Endothelial cell of umbilical vein (primary cell): Measurements from ENCODE around the gene PTPRD.

Source experiments
- EZH2 ChIP-seq: IDR thresholded peaks from 2 replicates; pipeline ENCODE4 v1.6.1; 2012; ENCODE audit warnings: borderline replicate concordance, low read depth, mild to moderate bottlenecking, moderate library complexity, low read length, inconsistent platforms; ENCODE audit not compliant: severe bottlenecking
- FOS ChIP-seq: IDR thresholded peaks from 2 replicates; pipeline ENCODE4 v1.6.1; 2011; ENCODE audit warnings: mild to moderate bottlenecking, low read length, moderate library complexity, borderline replicate concordance; ENCODE audit not compliant: insufficient read depth
- GATA2 ChIP-seq: IDR thresholded peaks from 2 replicates; pipeline ENCODE4 v1.7.0; 2011; ENCODE audit warnings: low read depth, mild to moderate bottlenecking, moderate library complexity, mixed read lengths, low read length; ENCODE audit not compliant: insufficient read length, insufficient read depth
- JUN ChIP-seq: IDR thresholded peaks from 2 replicates; pipeline ENCODE4 v1.6.1; 2011; ENCODE audit warnings: borderline replicate concordance, low read depth; ENCODE audit not compliant: insufficient read length, insufficient read depth
- MAX ChIP-seq: IDR thresholded peaks from 2 replicates; pipeline ENCODE4 v1.6.1; 2011; ENCODE audit not compliant: insufficient read depth, insufficient read length
- MYC ChIP-seq: IDR thresholded peaks from one replicate; pipeline ENCODE4 v1.6.1; 2011; ENCODE audit warnings: mild to moderate bottlenecking, low read depth, low read length
- POLR2A ChIP-seq: IDR thresholded peaks from 2 replicates; pipeline ENCODE4 v1.6.1; 2012; ENCODE audit warnings: low read depth, mild to moderate bottlenecking, control low read depth, low read length
- POLR2AphosphoS5 ChIP-seq: IDR thresholded peaks from 2 replicates; pipeline ENCODE4 v1.6.1; 2012; ENCODE audit warnings: low read depth, mild to moderate bottlenecking, control low read depth, low read length, moderate library complexity; ENCODE audit not compliant: insufficient read depth
- TF ChIP-seq, protein P1 (sequence below), 2 donors: IDR thresholded peaks; 1 replicate in 1 of 2; 2 replicates in 1 of 2; pipeline ENCODE4 v1.5.1; 2011; ENCODE audit warnings: low read length in 2 of 2, mild to moderate bottlenecking in 2 of 2, moderate library complexity in 2 of 2, control low read depth in 1 of 2, inconsistent platforms in 1 of 2, low read depth in 1 of 2; ENCODE audit not compliant: insufficient read depth in 1 of 2; ENCODE audit errors: extremely low read depth in 1 of 2

DNA sequence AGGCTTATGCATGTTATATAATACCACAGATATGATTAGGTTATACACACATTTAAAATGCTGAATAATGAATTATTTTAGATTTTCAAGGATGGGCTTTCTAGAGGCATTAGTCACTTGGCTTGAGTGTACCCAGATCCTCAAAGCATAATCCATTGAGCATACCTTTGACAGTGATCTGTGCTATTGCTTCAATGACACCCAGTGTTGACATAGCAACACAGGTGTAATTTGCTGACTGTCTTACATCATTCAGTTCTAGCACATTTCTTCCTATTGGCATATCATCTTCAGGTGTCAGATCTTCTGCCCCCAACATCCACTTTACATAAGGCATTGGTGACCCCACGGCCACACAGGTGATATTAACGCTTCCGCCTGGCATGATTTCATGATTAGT is 2091.7 kb downstream of the PTPRD start:
- TF ChIP-seq POLR2AphosphoS5, result no peak
- TF ChIP-seq MAX, result no peak
- no peak for TF ChIP-seq EZH2
- TF ChIP-seq POLR2A, result no peak
- TF ChIP-seq, protein P1, sequence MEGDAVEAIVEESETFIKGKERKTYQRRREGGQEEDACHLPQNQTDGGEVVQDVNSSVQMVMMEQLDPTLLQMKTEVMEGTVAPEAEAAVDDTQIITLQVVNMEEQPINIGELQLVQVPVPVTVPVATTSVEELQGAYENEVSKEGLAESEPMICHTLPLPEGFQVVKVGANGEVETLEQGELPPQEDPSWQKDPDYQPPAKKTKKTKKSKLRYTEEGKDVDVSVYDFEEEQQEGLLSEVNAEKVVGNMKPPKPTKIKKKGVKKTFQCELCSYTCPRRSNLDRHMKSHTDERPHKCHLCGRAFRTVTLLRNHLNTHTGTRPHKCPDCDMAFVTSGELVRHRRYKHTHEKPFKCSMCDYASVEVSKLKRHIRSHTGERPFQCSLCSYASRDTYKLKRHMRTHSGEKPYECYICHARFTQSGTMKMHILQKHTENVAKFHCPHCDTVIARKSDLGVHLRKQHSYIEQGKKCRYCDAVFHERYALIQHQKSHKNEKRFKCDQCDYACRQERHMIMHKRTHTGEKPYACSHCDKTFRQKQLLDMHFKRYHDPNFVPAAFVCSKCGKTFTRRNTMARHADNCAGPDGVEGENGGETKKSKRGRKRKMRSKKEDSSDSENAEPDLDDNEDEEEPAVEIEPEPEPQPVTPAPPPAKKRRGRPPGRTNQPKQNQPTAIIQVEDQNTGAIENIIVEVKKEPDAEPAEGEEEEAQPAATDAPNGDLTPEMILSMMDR (IDR thresholded peaks at IDR 0.05; ENCODE audit: extremely low read depth in 1 of 2, insufficient read depth in 1 of 2, low read depth in 1 of 2, low read length in 2 of 2), result no peak
- TF ChIP-seq GATA2, result no peak
- TF ChIP-seq FOS, result no peak
- TF ChIP-seq JUN, result no peak
- no peak for TF ChIP-seq MYC
